SHP77 treated with DMSO at 0.1 percent for 48 hours (cell line): Measurements from ENCODE around the gene RDH11.

Experiments
- DNase-seq: peaks from one replicate; lab custom pipeline; 2025; lab: John Stamatoyannopoulos, UW

RDH11 gene

GRCh38 chr14:67646131-67646530 lies 49.4 kb downstream of the RDH11 start:
- no peak for DNase-seq

- no peak for DNase-seq
Observed at GRCh38 chr14:67645414-67645813, 50.1 kb downstream of the RDH11 start.

GRCh38 chr14:67644428-67644827 lies 51.1 kb downstream of the RDH11 start:
- no peak for DNase-seq

- no peak for DNase-seq
Observed at GRCh38 chr14:67643713-67644112, 51.9 kb downstream of the RDH11 start.

- no peak for DNase-seq
Observed at GRCh38 chr14:67641902-67642749, 53.4 kb downstream of the RDH11 start.

- no peak for DNase-seq
Observed at GRCh38 chr14:67641480-67641879, 54.1 kb downstream of the RDH11 start.

- no peak for DNase-seq
Observed at GRCh38 chr14:67638642-67639041, 56.9 kb downstream of the RDH11 start.

- no peak for DNase-seq
Observed at GRCh38 chr14:67636361-67636919, 59.1 kb downstream of the RDH11 start.

GRCh38 chr14:67633451-67634147 lies 62.0 kb downstream of the RDH11 start:
- no peak for DNase-seq

GRCh38 chr14:67630938-67631337 lies 64.6 kb downstream of the RDH11 start:
- no peak for DNase-seq

- DNase-seq = no peak
Observed at GRCh38 chr14:67630186-67630585, 65.4 kb downstream of the RDH11 start.

- DNase-seq = no peak
Observed at GRCh38 chr14:67627519-67627918, 68.0 kb downstream of the RDH11 start.
